ENCODE data around the gene SMYD1. TPM values are rescaled to one million over a fixed set of nuclear protein-coding genes. Genes with fewer than 3 reads are reported as not detected.

Gene SMYD1
- total RNA-seq, 1 experiment from 2014 or later, result not detected

DNA sequence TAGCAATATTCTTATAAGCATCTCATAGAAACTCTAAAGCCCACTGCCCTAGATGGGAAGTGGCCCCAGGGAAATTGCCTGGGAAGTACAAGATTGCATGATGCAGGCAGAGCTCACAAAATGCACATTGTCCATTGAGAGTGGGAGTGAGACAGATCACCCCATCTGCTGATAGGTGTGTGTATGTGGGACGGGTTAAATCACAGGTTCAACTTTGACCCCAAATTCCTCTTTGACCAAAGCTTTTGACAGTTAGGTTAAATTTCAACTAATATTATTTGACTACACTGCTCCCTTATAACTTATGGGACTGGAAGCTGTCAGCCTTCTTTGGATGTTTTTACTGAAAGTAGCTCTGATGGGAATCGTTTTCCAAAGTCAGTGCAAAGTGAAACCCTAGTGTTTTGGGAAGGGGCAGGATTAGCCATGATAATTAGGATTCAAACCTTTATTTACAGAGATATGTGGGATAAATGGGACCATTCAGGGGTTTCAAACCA lies 71.6 kb downstream of the SMYD1 start:
- ChIA-PET POLR2A (no interaction called here), RAD21 (ENCODE audit: low non-redundant PET in 1 of 2, low total read pairs in 2 of 2, uncharacterized antibody in 2 of 2, unreplicated experiment in 2 of 2) (no interaction called here), CTCF (no interaction called here)
- DNase-seq (ENCODE audit: low read depth, low spot score) (no peak), ATAC-seq (no peak)
- Histone ChIP-seq H3K27me3 (ENCODE audit: insufficient read depth, low read length) (peaks cover 3% of the 10 kb centered on the region; the same call in 1 of the 2 replicates), H3K9me2 (ENCODE audit: insufficient read depth) (no peaks in the 10 kb centered on the region), H3K27ac (ENCODE audit: low read depth, low read length) (no peak overlapping the region), H3K4me3 (replicated peaks in 1 of 2; ENCODE audit: low read depth in 1 of 2, low read length in 2 of 2) (no peak overlapping the region), H3K79me2 (ENCODE audit: insufficient read depth, low read length) (no peaks in the 10 kb centered on the region), H3K4me1 (ENCODE audit: control insufficient read depth in 1 of 2, insufficient read depth in 2 of 2, low read length in 2 of 2) (no peaks in the 10 kb centered on the region), H3K9ac (ENCODE audit: low read length) (no peak overlapping the region), H3K9me3 (ENCODE audit: control insufficient read depth in 1 of 2, insufficient read depth in 1 of 2, low read depth in 1 of 2, low read length in 2 of 2) (no peaks in the 10 kb centered on the region), H4K20me1 (ENCODE audit: insufficient read depth) (no peaks in the 10 kb centered on the region), H3K4me2 (ENCODE audit: low read length) (no peak overlapping the region), H2AFZ (ENCODE audit: low read depth, low read length, poor library complexity, severe bottlenecking) (no peak overlapping the region), H3K36me3 (ENCODE audit: control insufficient read depth in 1 of 2, insufficient read depth in 2 of 2, low read length in 2 of 2) (no peaks in the 10 kb centered on the region)
- no TSS peak for BruUV-seq (replicated peaks)
- intact Hi-C loops (cut with micrococcal nuclease), result no loop called here
- TF ChIP-seq CEBPB (IDR thresholded peaks at IDR 0.05; ENCODE audit: low read depth) (no peak), YY1 (IDR thresholded peaks at IDR 0.05; ENCODE audit: extremely low read depth, insufficient replicate concordance, low read depth, low read length) (no peak), SIN3A (IDR thresholded peaks at IDR 0.05; ENCODE audit: low read depth) (no peak), EZH2phosphoT487 (IDR thresholded peaks at IDR 0.05; ENCODE audit: borderline replicate concordance) (no peak), TCF7L2 (IDR thresholded peaks at IDR 0.05; ENCODE audit: borderline replicate concordance, extremely low read depth, insufficient read depth, insufficient read length) (no peak), CTCF (IDR thresholded peaks at IDR 0.05 in 2 of 3, conservative IDR thresholded peaks at IDR 0.05 in 1 of 3; ENCODE audit: borderline replicate concordance in 1 of 3, insufficient read depth in 1 of 3, low read depth in 2 of 3, low read length in 2 of 3) (no peak), SRF (IDR thresholded peaks at IDR 0.05; ENCODE audit: low read depth) (no peak), POLR2A (IDR thresholded peaks at IDR 0.05; ENCODE audit: borderline replicate concordance, extremely low read depth, insufficient read depth, insufficient read length) (no peak), EZH2 (IDR thresholded peaks at IDR 0.05) (no peak), REST (IDR thresholded peaks at IDR 0.05; ENCODE audit: low read depth) (no peak), ZFX (IDR thresholded peaks at IDR 0.05) (no peak), EGR1 (IDR thresholded peaks at IDR 0.05; ENCODE audit: low read depth) (no peak), POLR2AphosphoS5 (IDR thresholded peaks at IDR 0.05; ENCODE audit: low read depth, low read length) (no peak)
- TF ChIP-seq, protein P1, sequence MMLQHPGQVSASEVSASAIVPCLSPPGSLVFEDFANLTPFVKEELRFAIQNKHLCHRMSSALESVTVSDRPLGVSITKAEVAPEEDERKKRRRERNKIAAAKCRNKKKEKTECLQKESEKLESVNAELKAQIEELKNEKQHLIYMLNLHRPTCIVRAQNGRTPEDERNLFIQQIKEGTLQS (IDR thresholded peaks at IDR 0.05), result no peak

Data from HCT116 (cell line).